Keratinocyte (primary cell): ENCODE results near the gene LAMA1.

Experiments
- EZH2 ChIP-seq: IDR thresholded peaks from one replicate; pipeline ENCODE4 v1.6.1; 2012; ENCODE audit warnings: inconsistent platforms, mild to moderate bottlenecking, low read length, moderate library complexity
- TF ChIP-seq, protein P1 (sequence below), 3 experiments: IDR thresholded peaks in 1 of 3; conservative IDR thresholded peaks in 1 of 3; optimal IDR thresholded peaks in 1 of 3; 2 replicates in 2 of 3; 3 replicates in 1 of 3; pipeline versions ENCODE3 to v1.5.1; 2011; ENCODE audit warnings: low read length in 3 of 3, mild to moderate bottlenecking in 3 of 3, moderate library complexity in 2 of 3, control low read depth in 1 of 3, inconsistent platforms in 1 of 3; ENCODE audit not compliant: insufficient read depth in 2 of 3; ENCODE audit errors: extremely low read depth in 1 of 3

GRCh38 chr18:7105943-7106342 is 11.7 kb downstream of the LAMA1 start:
- TF ChIP-seq, protein P1, sequence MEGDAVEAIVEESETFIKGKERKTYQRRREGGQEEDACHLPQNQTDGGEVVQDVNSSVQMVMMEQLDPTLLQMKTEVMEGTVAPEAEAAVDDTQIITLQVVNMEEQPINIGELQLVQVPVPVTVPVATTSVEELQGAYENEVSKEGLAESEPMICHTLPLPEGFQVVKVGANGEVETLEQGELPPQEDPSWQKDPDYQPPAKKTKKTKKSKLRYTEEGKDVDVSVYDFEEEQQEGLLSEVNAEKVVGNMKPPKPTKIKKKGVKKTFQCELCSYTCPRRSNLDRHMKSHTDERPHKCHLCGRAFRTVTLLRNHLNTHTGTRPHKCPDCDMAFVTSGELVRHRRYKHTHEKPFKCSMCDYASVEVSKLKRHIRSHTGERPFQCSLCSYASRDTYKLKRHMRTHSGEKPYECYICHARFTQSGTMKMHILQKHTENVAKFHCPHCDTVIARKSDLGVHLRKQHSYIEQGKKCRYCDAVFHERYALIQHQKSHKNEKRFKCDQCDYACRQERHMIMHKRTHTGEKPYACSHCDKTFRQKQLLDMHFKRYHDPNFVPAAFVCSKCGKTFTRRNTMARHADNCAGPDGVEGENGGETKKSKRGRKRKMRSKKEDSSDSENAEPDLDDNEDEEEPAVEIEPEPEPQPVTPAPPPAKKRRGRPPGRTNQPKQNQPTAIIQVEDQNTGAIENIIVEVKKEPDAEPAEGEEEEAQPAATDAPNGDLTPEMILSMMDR (optimal IDR thresholded peaks at IDR 0.05 in 1 of 3, IDR thresholded peaks at IDR 0.05 in 1 of 3, conservative IDR thresholded peaks at IDR 0.05 in 1 of 3; ENCODE audit: extremely low read depth in 1 of 3, insufficient read depth in 2 of 3, low read length in 3 of 3), result no peak
- no peak for TF ChIP-seq EZH2
